ENCODE results near the gene DIP2C.

- TF ChIP-seq CTCF (IDR thresholded peaks at IDR 0.05) (no peak), EZH2 (IDR thresholded peaks at IDR 0.05; ENCODE audit: borderline replicate concordance, insufficient read depth, low read depth, low read length, poor library complexity, severe bottlenecking) (no peak)
Observed at GRCh38 chr10:688312-689120, 952 bp downstream of the DIP2C start.
